Body of pancreas (tissue), 4 donors: Measurements from ENCODE around the gene RTRAF.

Experiments
- CTCF ChIP-seq, 7 experiments: fragments of 450-650 bp in 4 of 7; fragments of 200-600 bp in 3 of 7; sonication (generic) in 3 of 7; IDR thresholded peaks; one replicate each; pipeline ENCODE4 v1.5.1; 2016 to 2019; ENCODE audit warnings: antibody characterized with exemption in 7 of 7
- POLR2A ChIP-seq, 3 donors: fragments of 450-650 bp; IDR thresholded peaks; one replicate each; pipeline ENCODE4 v1.6.1; 2016; ENCODE audit warnings: antibody characterized with exemption in 3 of 3, mild to moderate bottlenecking in 2 of 3

DNA sequence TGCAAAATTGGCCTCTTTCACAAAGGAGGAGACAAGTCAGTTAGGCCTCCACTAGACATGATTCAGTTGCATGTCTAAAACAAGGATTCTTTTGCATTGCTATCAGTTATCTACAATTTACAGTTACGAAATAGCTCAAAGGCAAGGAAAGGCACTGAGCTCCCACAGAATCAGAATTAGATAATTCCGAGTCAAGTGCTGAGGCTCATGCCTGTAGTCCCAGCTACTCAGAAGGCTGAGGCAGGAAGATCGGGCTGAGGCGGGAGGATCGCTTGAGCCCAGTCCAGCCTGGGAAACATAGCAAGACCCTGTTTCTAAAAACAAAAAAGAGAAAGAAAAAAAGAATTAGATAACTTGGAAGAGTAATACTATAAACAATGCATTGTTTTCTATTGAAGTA lies 12.3 kb upstream of the RTRAF start:
- TF ChIP-seq CTCF (IDR thresholded peaks at IDR 0.05) (no peak), POLR2A (IDR thresholded peaks at IDR 0.05) (no peak)
